HepG2 (cell line): ENCODE measurements around the gene RPAP3. TPM values are rescaled to one million over a fixed set of nuclear protein-coding genes. Genes with fewer than 3 reads are reported as not detected.
A peak's percentile ranks its signal among the peaks of the same experiment; 100 is the strongest.

Experiments used
- ATAC-seq: fragments of 200-7000 bp; cut with Tn5 transposase; 3 replicates; pipeline ENCODE4 v1.9.1; 2020; ENCODE audit warnings: mild to moderate bottlenecking, moderate library complexity
- BruUV-seq: library from RNA; stranded (reverse); fragments of 400-500 nt; replicated peaks from 2 replicates; lab custom pipeline; 2021; lab: Mats Ljungman, UMichigan
- CTCF ChIA-PET: fragments of 300-600 bp; formaldehyde crosslinking; extraction: SDS; loops from one replicate; lab custom pipeline; 2021; ENCODE audit warnings: low total read pairs, inconsistent platforms, low intra/inter-chr PET ratio; lab: Yijun Ruan, JAX
- POLR2A ChIA-PET: fragments of 350-600 bp; sonication (Branson Sonifier 250); formaldehyde crosslinking; loops from one replicate; lab custom pipeline; 2020; ENCODE audit warnings: antibody characterized with exemption, inconsistent platforms; lab: Yijun Ruan, JAX
- DNase-seq: peaks from one replicate; pipeline ENCODE4 v3.0.0-alpha.2; 2015; ENCODE audit warnings: low spot score
- FAIRE-seq: peaks from 3 replicates; lab custom pipeline; 2011; peaks lifted over from hg19 to GRCh38; lab: Jason Lieb, UNC
- H2AFZ ChIP-seq: one replicate; pipeline ENCODE4 v1.6.1; 2011; ENCODE audit warnings: low read length, inconsistent platforms
- H3K27ac ChIP-seq: fragments of 300-600 bp; 3 replicates; pipeline ENCODE4 v1.8.0; 2011; ENCODE audit warnings: mixed run types, mild to moderate bottlenecking, mixed read lengths, low read length, inconsistent platforms; ENCODE audit not compliant: insufficient read depth; ENCODE audit errors: extremely low read length
- H3K27me3 ChIP-seq, 2 experiments: fragments of 200-600 bp in 1 of 2; 2 replicates in 1 of 2; 3 replicates in 1 of 2; pipeline versions ENCODE4 v1.6.0 to v1.8.0; 2011; ENCODE audit warnings: low read length in 2 of 2, mild to moderate bottlenecking in 2 of 2, moderate library complexity in 2 of 2, inconsistent platforms in 1 of 2; ENCODE audit not compliant: insufficient read depth in 2 of 2, control insufficient read depth in 1 of 2
- H3K36me3 ChIP-seq, 2 experiments: fragments of 200-600 bp in 1 of 2; replicated peaks in 1 of 2; 2 replicates in 1 of 2; 3 replicates in 1 of 2; pipeline versions ENCODE4 v1.5.1 to v1.8.0; 2011; ENCODE audit warnings: low read length in 2 of 2, inconsistent platforms in 1 of 2; ENCODE audit not compliant: insufficient read depth in 2 of 2, control insufficient read depth in 1 of 2
- H3K4me1 ChIP-seq: 2 replicates; pipeline ENCODE4 v1.5.1; 2012; ENCODE audit warnings: low read length, inconsistent platforms; ENCODE audit not compliant: insufficient read depth
- H3K4me2 ChIP-seq: 2 replicates; pipeline ENCODE4 v1.6.0; 2011; ENCODE audit warnings: low read depth, low read length, inconsistent platforms
- H3K4me3 ChIP-seq, 3 experiments: fragments of 200-600 bp in 1 of 3; sonication (generic), shearing (Covaris generic) in 1 of 3; replicated peaks in 1 of 3; 2 replicates each; pipeline ENCODE4 v1.5.1; 2011 to 2016; ENCODE audit warnings: low read length in 3 of 3, inconsistent platforms in 2 of 3, low read depth in 2 of 3, mild to moderate bottlenecking in 2 of 3, control low read depth in 1 of 3, mixed read lengths in 1 of 3; ENCODE audit not compliant: insufficient read depth in 1 of 3
- H3K79me2 ChIP-seq: one replicate; pipeline ENCODE4 v1.6.1; 2011; ENCODE audit warnings: low read length, inconsistent platforms; ENCODE audit not compliant: insufficient read depth
- H3K9ac ChIP-seq: 2 replicates; pipeline ENCODE4 v1.6.0; 2011; ENCODE audit warnings: mild to moderate bottlenecking, low read depth, low read length, inconsistent platforms; ENCODE audit not compliant: insufficient read depth
- H3K9me3 ChIP-seq: 2 replicates; pipeline ENCODE4 v1.5.1; 2012; ENCODE audit warnings: mild to moderate bottlenecking, low read length
- H4K20me1 ChIP-seq: 2 replicates; pipeline ENCODE4 v1.6.0; 2011; ENCODE audit warnings: inconsistent platforms, mild to moderate bottlenecking, low read length, moderate library complexity; ENCODE audit not compliant: insufficient read depth
- CREB1 ChIP-seq, 2 experiments: fragments of 450-650 bp in 1 of 2; IDR thresholded peaks; 2 replicates each; pipeline ENCODE4 v1.6.1; 2016 to 2017; ENCODE audit warnings: control low read depth in 1 of 2, mild to moderate bottlenecking in 1 of 2, missing compliant biosample characterization in 1 of 2, missing genetic modification characterization in 1 of 2
- CTCF ChIP-seq: sonication (generic); formaldehyde crosslinking; IDR thresholded peaks from 2 replicates; pipeline ENCODE4 v1.5.0; 2020; ENCODE audit warnings: mild to moderate bottlenecking, missing genetic modification reagents, moderate library complexity
- ELF1 ChIP-seq: sonication (generic); formaldehyde crosslinking; IDR thresholded peaks from 2 replicates; pipeline ENCODE4 v1.4.0; 2020; ENCODE audit warnings: missing genetic modification reagents
- ETV5 ChIP-seq: IDR thresholded peaks from 2 replicates; pipeline ENCODE4 v1.6.1; 2018; ENCODE audit warnings: missing biosample characterization, missing genetic modification reagents, inconsistent platforms, borderline replicate concordance
- HCFC1 ChIP-seq: fragments of 150-350 bp; IDR thresholded peaks from 2 replicates; pipeline ENCODE4 v1.6.1; 2014; ENCODE audit warnings: low read depth, low read length
- HNF4A ChIP-seq: sonication (generic); formaldehyde crosslinking; IDR thresholded peaks from 2 replicates; pipeline ENCODE4 v1.4.0; 2020; ENCODE audit warnings: missing genetic modification reagents
- HNRNPL ChIP-seq: fragments of 200-400 bp; formaldehyde crosslinking; IDR thresholded peaks from 2 replicates; pipeline ENCODE4 v1.6.1; 2017; ENCODE audit warnings: mild to moderate bottlenecking, low read depth, low read length
- PLSCR1 ChIP-seq: sonication (generic); formaldehyde crosslinking; IDR thresholded peaks from 2 replicates; pipeline ENCODE4 v1.5.0; 2020; ENCODE audit warnings: missing genetic modification reagents, mild to moderate bottlenecking, borderline replicate concordance
- POLR2G ChIP-seq: fragments of 200-400 bp; formaldehyde crosslinking; IDR thresholded peaks from 2 replicates; pipeline ENCODE4 v1.6.1; 2018; ENCODE audit warnings: mild to moderate bottlenecking, low read depth, low read length, moderate library complexity
- PRDM10 ChIP-seq: sonication (generic); formaldehyde crosslinking; IDR thresholded peaks from 2 replicates; pipeline ENCODE4 v1.4.0; 2020; ENCODE audit warnings: low read depth, missing genetic modification reagents
- SP5 ChIP-seq: IDR thresholded peaks from 2 replicates; pipeline ENCODE4 v1.6.1; 2016; ENCODE audit warnings: low read depth, borderline replicate concordance
- TP53 ChIP-seq: sonication (generic); formaldehyde crosslinking; conservative IDR thresholded peaks from 2 replicates; pipeline ENCODE4 v1.4.0; 2020; ENCODE audit warnings: missing genetic modification reagents
- TRIM24 ChIP-seq: sonication (generic); formaldehyde crosslinking; IDR thresholded peaks from 2 replicates; pipeline ENCODE4 v1.8.0; 2022; ENCODE audit warnings: mild to moderate bottlenecking, missing genetic modification reagents
- ZFX ChIP-seq: sonication (generic); formaldehyde crosslinking; IDR thresholded peaks from 2 replicates; pipeline ENCODE4 v1.4.0; 2020; ENCODE audit warnings: mild to moderate bottlenecking, low read depth, missing genetic modification reagents, moderate library complexity
- WGBS: methylation state at CpG from one replicate; pipeline ENCODE4 v1.1.6; 2017; ENCODE audit warnings: low lambda C conversion rate; 5-methylcytosine and 5-hydroxymethylcytosine counted together
- in situ Hi-C: cut with HindIII; loops from 2 replicates; pipeline ENCODE4 v1.10.0; 2017; ENCODE audit warnings: low pct_unique_long_range_greater_than_20kb; ENCODE audit not compliant: extremely low pct_ligation_motif_present
- intact Hi-C: fragments of 100-400 bp; cut with micrococcal nuclease; formaldehyde crosslinking; loops from one replicate; pipeline ENCODE4 v1.10.0; 2022; ENCODE audit not compliant: unreplicated experiment
- polyA plus RNA-seq, 8 experiments: library from polyadenylated mRNA; depleted of rRNA in 3 of 8; stranded (reverse) in 7 of 8; unstranded in 1 of 8; fragments of >200 nt; fragmentation: Illumina TruSeq in 4 of 8; extraction: Trizol in 4 of 8; gene quantifications; 2 replicates each; pipeline versions ENCODE4 v1.2.1 to v1.2.3, GENCODE V29; 2011 to 2016; ENCODE audit warnings: low read depth in 4 of 8, missing spikeins in 1 of 8, mixed read lengths in 1 of 8; ENCODE audit not compliant: insufficient read depth in 1 of 8
- total RNA-seq, 5 experiments: library from RNA; depleted of rRNA; stranded (reverse); fragments of >200 nt; fragmentation: Illumina TruSeq; extraction: Trizol; gene quantifications; 2 replicates each; pipeline ENCODE4 v1.2.3, GENCODE V29; 2016; ENCODE audit warnings: low read depth in 1 of 5

The RPAP3 gene
- total and polyA plus RNA-seq, 2 of the 13 experiments (the other 11 are each of a cell fraction or from before 2014, with no cell fraction given): 8.8 to 32.8 TPM

- 0 out of 2 replicates have a peak, but pooled peaks have one; percentile 48 for TF ChIP-seq HNRNPL
- no peak for TF ChIP-seq PLSCR1 (CRISPR knock-in tag)
- peak; percentile 9; the same call in 1 of the 2 replicates for TF ChIP-seq CTCF (CRISPR knock-in tag)
- no peak for TF ChIP-seq CREB1 (IDR thresholded peaks at IDR 0.05)
- TF ChIP-seq CREB1 (CRISPR knock-in tag; IDR thresholded peaks at IDR 0.05): no peak
- TF ChIP-seq TRIM24: no peak
These were observed 34.9 kb upstream of the RPAP3 start (continued) for GRCh38 chr12:47740606-47741339.

GRCh38 chr12:47739979-47740378 lies 34.1 kb upstream of the RPAP3 start:
- Histone ChIP-seq H3K27ac (no peak overlapping the region), H2AFZ (no peak overlapping the region), H4K20me1 (no peaks in the 10 kb centered on the region), H3K4me2 (peak overlapping the region; percentile 52), H3K27me3 (peaks cover 10 to 39% of the 10 kb centered on the region in 2 experiments), H3K9ac (no peak overlapping the region), H3K79me2 (no peaks in the 10 kb centered on the region), H3K36me3 (no peaks in the 10 kb centered on the region), H3K4me1 (peaks cover 32% of the 10 kb centered on the region), H3K9me3 (no peaks in the 10 kb centered on the region), H3K4me3 (peak overlapping the region in 1 of 3 experiments; percentile 24; a peak in 1 of 6 replicates)
- ChIA-PET CTCF (no interaction called here), POLR2A (interaction anchor here (1.1 kb wide), 2 partner anchors 34 to 81 kb away, joined by 3 to 6 read pairs; partner anchors contain the start of gene RPAP3)
- ATAC-seq: peak; percentile 64
- intact Hi-C loops: no loop called here
- WGBS: 6% methylated on average over 11 of the region's 12 CpGs
- no TSS peak for BruUV-seq
- no peak for FAIRE-seq
- peak; percentile 15 for DNase-seq
- in situ Hi-C loops: loop anchor here (5.0 kb wide), 1 partner anchor 37 kb away; no protein-coding TSS in a partner anchor
- TF ChIP-seq SP5 (0 out of 2 replicates have a peak, but pooled peaks have one; percentile 35), ELF1 (CRISPR knock-in tag) (0 out of 2 replicates have a peak, but pooled peaks have one; percentile 41), PRDM10 (no peak), ZFX (CRISPR knock-in tag) (0 out of 2 replicates have a peak, but pooled peaks have one; percentile 22), POLR2G (no peak), ETV5 (CRISPR knock-in tag) (peak; percentile 52; the same call in 1 of the 2 replicates), TP53 (CRISPR knock-in tag) (no peak), HNF4A (CRISPR knock-in tag) (peak; percentile 43; the same call in 1 of the 2 replicates), HCFC1 (no peak)
